K562 (cell line): ENCODE measurements around the gene XPR1. TPM values are rescaled to one million over a fixed set of nuclear protein-coding genes. Genes with fewer than 3 reads are reported as not detected.

Experiments
- C11orf30 ChIP-seq: fragments of 450-650 bp; IDR thresholded peaks from 2 replicates; pipeline ENCODE4 v1.6.1; 2016; ENCODE audit warnings: low read depth, mild to moderate bottlenecking
- CBFA2T3 ChIP-seq: fragments of 450-650 bp; IDR thresholded peaks from 2 replicates; pipeline ENCODE4 v1.6.1; 2017
- CEBPB ChIP-seq: fragments of 450-650 bp; IDR thresholded peaks from 2 replicates; pipeline ENCODE4 v1.6.1; 2016; ENCODE audit warnings: missing genetic modification characterization, missing compliant biosample characterization
- COPS2 ChIP-seq: fragments of 450-650 bp; conservative IDR thresholded peaks from 2 replicates; pipeline ENCODE4 v1.6.1; 2016; ENCODE audit warnings: mild to moderate bottlenecking, moderate library complexity
- CREB3L1 ChIP-seq: fragments of 450-650 bp; IDR thresholded peaks from 2 replicates; pipeline ENCODE4 v1.6.1; 2014; ENCODE audit warnings: low read depth, mild to moderate bottlenecking, moderate library complexity, borderline replicate concordance
- CREBBP ChIP-seq: IDR thresholded peaks from one replicate; pipeline ENCODE4 v1.6.1; 2012; ENCODE audit warnings: low read depth, mild to moderate bottlenecking, control low read depth, inconsistent platforms, low read length
- DDX20 ChIP-seq: fragments of 450-650 bp; IDR thresholded peaks from 2 replicates; pipeline ENCODE4 v1.6.1; 2016; ENCODE audit warnings: missing genetic modification characterization, low read depth, mild to moderate bottlenecking, missing compliant biosample characterization, moderate library complexity
- ELK1 ChIP-seq: sonication (generic); formaldehyde crosslinking; IDR thresholded peaks from 2 replicates; pipeline ENCODE4 v1.8.1; 2022; ENCODE audit warnings: missing genetic modification reagents
- JUNB ChIP-seq: fragments of 450-650 bp; formaldehyde crosslinking; conservative IDR thresholded peaks from 2 replicates; pipeline ENCODE4 v1.4.0; 2020; ENCODE audit warnings: mild to moderate bottlenecking
- KAT8 ChIP-seq: fragments of 450-650 bp; IDR thresholded peaks from 2 replicates; pipeline ENCODE4 v1.6.1; 2016; ENCODE audit warnings: low read depth, mild to moderate bottlenecking
- MYC ChIP-seq, 2 experiments: fragments of 250-450 bp in 1 of 2; sonication (Bioruptor Pico) in 1 of 2; IDR thresholded peaks; 2 replicates each; pipeline versions ENCODE4 v1.5.1 to v1.6.1; 2012 to 2021; ENCODE audit warnings: low read depth in 2 of 2, borderline replicate concordance in 1 of 2, improper control_type of control experiment in 1 of 2, low read length in 1 of 2, mild to moderate bottlenecking in 1 of 2, moderate library complexity in 1 of 2
- NR4A1 ChIP-seq, 2 experiments: fragments of 250-450 bp in 1 of 2; fragments of 450-650 bp in 1 of 2; sonication (Bioruptor Pico) in 1 of 2; IDR thresholded peaks; 2 replicates each; pipeline versions ENCODE4 v1.4.0 to v1.6.1; 2016 to 2020; ENCODE audit warnings: mild to moderate bottlenecking in 2 of 2, missing compliant biosample characterization in 1 of 2, missing genetic modification characterization in 1 of 2, moderate library complexity in 1 of 2
- PHB ChIP-seq: fragments of 250-450 bp; sonication (Bioruptor Pico); IDR thresholded peaks from 2 replicates; pipeline ENCODE4 v1.5.0; 2021
- POLR2H ChIP-seq: IDR thresholded peaks from 2 replicates; pipeline ENCODE4 v1.6.1; 2016; ENCODE audit warnings: missing genetic modification characterization, low read depth, mild to moderate bottlenecking, control low read depth, missing compliant biosample characterization, moderate library complexity
- RBM15 ChIP-seq: fragments of 200-400 bp; formaldehyde crosslinking; IDR thresholded peaks from 2 replicates; pipeline ENCODE4 v1.6.1; 2018; ENCODE audit warnings: mild to moderate bottlenecking, low read length, moderate library complexity; ENCODE audit not compliant: insufficient read depth
- RBM22 ChIP-seq: fragments of 200-400 bp; formaldehyde crosslinking; IDR thresholded peaks from 2 replicates; pipeline ENCODE4 v1.6.1; 2018; ENCODE audit warnings: low read length, low read depth; ENCODE audit not compliant: poor library complexity, severe bottlenecking
- SMAD1 ChIP-seq: fragments of 150-350 bp; IDR thresholded peaks from 2 replicates; pipeline ENCODE4 v1.6.1; 2014; ENCODE audit warnings: low read length, low read depth; ENCODE audit not compliant: partially characterized antibody
- STAT6 ChIP-seq: sonication (generic); formaldehyde crosslinking; IDR thresholded peaks from 2 replicates; pipeline ENCODE4 v1.8.1; 2023; ENCODE audit warnings: mild to moderate bottlenecking, missing genetic modification reagents
- TCF7L2 ChIP-seq: fragments of 150-350 bp; IDR thresholded peaks from 2 replicates; pipeline ENCODE4 v1.6.1; 2016; ENCODE audit warnings: low read depth, mild to moderate bottlenecking, low read length, moderate library complexity
- YBX1 ChIP-seq: fragments of 450-650 bp; IDR thresholded peaks from 2 replicates; pipeline ENCODE4 v1.7.1; 2016; ENCODE audit warnings: mild to moderate bottlenecking
- ZBTB17 ChIP-seq: fragments of 450-650 bp; formaldehyde crosslinking; IDR thresholded peaks from 2 replicates; pipeline ENCODE4 v1.4.0; 2020; ENCODE audit warnings: mild to moderate bottlenecking
- ZKSCAN8 ChIP-seq: fragments of 200-800 bp; sonication (Bioruptor generic); IDR thresholded peaks from 2 replicates; pipeline ENCODE4 v1.6.1; 2016; ENCODE audit warnings: missing genetic modification characterization, missing compliant biosample characterization
- ZNF23 ChIP-seq: fragments of 250-450 bp; sonication (Bioruptor Pico); IDR thresholded peaks from 2 replicates; pipeline ENCODE4 v1.4.0; 2020; ENCODE audit warnings: mild to moderate bottlenecking
- ZNF75A ChIP-seq: fragments of 450-650 bp; formaldehyde crosslinking; IDR thresholded peaks from 2 replicates; pipeline ENCODE4 v1.4.0; 2020; ENCODE audit warnings: mild to moderate bottlenecking
- polyA plus RNA-seq, 8 experiments: library from polyadenylated mRNA; depleted of rRNA in 4 of 8; stranded (reverse) in 5 of 8; unstranded in 3 of 8; fragments of >200 nt; fragmentation: Nextera tagmentation in 2 of 8; fragmentation: Illumina TruSeq in 1 of 8; extraction: Ambion mirVana in 2 of 8; extraction: Trizol in 1 of 8; gene quantifications; 2 replicates each; pipeline versions ENCODE4 v1.2.1 to v1.2.3, GENCODE V29; 2011 to 2014; ENCODE audit warnings: inconsistent platforms in 1 of 8, missing spikeins in 1 of 8
- total RNA-seq, 7 experiments: library from RNA; depleted of rRNA in 6 of 7; stranded (reverse); fragments of >200 nt in 6 of 7; fragmentation: Illumina TruSeq in 2 of 7; extraction: Trizol in 2 of 7; gene quantifications; 2 replicates each; pipeline versions ENCODE4 v1.2.1 to v1.2.3, GENCODE V29; 2011 to 2021; ENCODE audit warnings: low replicate concordance in 1 of 7

The XPR1 gene
- total and polyA plus RNA-seq, 9 of the 15 experiments (the other 6 are each of a cell fraction or from before 2014, with no cell fraction given): 3.0 to 66.2 (median 38.6) TPM

- TF ChIP-seq STAT6 (CRISPR knock-in tag) (0 out of 2 replicates have a peak, but pooled peaks have one; percentile 24), CREB3L1 (no peak), YBX1 (no peak), ZBTB17 (CRISPR knock-in tag) (0 out of 2 replicates have a peak, but pooled peaks have one; percentile 2), RBM15 (no peak), JUNB (CRISPR knock-in tag) (no peak), ZKSCAN8 (CRISPR knock-in tag) (peak; percentile 53), PHB (no peak), KAT8 (no peak), TCF7L2 (no peak), CEBPB (no peak), C11orf30 (no peak), SMAD1 (no peak), ZNF23 (no peak), NR4A1 (CRISPR knock-in tag; IDR thresholded peaks at IDR 0.05) (no peak; the same call in 1 of the 2 replicates), NR4A1 (tag; IDR thresholded peaks at IDR 0.05) (0 out of 2 replicates have a peak, but pooled peaks have one; percentile 14), POLR2H (tag) (no peak), RBM22 (no peak), CREBBP (no peak), COPS2 (no peak), ELK1 (no peak), ZNF75A (no peak), CBFA2T3 (peak; percentile 97), MYC (IDR thresholded peaks at IDR 0.05; ENCODE audit: low read depth, low read length) (peak; percentile 57; the same call in 1 of the 2 replicates), MYC (CRISPR knock-in tag; IDR thresholded peaks at IDR 0.05; ENCODE audit: borderline replicate concordance, low read depth) (no peak), DDX20 (tag) (no peak)
These were observed 21.2 kb upstream of the XPR1 start (continued) for GRCh38 chr1:180610556-180611015.
